ENCODE results near the gene GORASP1.

GORASP1 gene

DNA sequence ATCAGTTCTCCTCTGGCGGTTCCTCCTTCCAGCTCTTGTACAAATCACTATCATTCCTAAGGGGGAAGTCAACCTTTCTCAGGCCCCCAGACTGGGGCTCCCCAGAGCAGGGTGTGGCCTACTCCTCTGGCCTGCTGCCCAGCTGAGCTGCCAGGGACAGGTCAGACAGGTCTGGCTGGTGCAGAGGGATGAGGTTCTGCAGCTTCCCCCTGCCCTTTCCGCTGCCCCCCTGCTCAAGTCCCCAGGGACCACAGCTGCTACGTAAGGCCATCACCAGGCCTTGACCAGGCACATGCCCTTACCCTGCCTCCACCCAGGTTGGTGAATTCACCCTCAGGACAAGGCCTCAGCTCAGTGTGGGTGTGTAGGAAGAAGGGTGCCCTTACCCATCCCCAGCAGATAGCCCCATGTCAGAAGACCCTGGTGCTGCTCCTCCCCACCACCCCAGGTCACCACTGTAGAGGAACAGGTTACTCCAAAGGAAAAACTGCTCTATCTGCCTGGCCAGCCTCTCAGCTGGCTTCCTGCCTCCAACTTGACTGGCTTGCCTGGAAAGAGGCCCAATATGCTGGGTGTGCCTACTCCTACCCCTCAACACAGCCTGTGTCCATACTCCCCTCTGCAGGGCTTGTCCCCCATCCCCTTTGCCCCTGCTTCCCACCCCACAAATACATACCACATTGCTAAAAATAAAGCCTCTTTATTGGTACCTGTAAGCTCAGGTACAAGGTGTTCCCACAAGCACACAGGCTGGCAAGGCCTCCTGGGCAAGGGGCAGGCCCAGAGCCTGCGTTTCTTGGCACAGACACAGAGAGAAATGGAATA is 34.0 kb upstream of the GORASP1 start:
- DNase-seq (ENCODE audit: low spot score), result peak; percentile 37

DNA sequence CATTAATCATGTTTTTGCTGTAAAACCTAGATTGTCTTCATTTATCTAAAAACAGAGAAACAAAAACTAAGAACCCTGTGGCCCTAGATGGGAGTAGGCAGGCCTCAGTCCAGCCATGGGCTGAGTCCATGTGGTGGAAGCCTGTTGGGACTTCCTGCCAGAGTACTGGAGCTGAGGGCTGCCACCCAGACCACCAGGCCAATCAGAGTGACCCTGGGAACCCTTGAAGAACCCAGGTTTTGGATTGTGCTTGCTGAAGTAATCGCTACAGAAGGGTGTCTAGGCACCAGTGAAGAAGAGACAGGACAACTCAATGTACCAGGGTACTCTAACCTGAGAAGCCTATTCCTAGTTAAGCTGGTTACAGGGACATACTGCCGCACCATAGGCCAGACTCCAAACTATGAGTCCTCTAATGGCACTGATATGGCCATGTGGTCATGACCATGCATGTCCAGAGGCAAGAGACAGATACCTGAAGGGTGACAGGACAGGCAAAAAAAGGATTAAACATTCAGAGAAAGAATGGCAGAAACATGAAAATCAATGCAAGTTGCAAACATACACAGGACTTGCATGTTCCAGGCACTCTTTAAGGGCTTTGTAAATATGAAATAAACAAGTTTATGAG is 33.0 kb upstream of the GORASP1 start:
- no peak for DNase-seq (ENCODE audit: low spot score)

DNA sequence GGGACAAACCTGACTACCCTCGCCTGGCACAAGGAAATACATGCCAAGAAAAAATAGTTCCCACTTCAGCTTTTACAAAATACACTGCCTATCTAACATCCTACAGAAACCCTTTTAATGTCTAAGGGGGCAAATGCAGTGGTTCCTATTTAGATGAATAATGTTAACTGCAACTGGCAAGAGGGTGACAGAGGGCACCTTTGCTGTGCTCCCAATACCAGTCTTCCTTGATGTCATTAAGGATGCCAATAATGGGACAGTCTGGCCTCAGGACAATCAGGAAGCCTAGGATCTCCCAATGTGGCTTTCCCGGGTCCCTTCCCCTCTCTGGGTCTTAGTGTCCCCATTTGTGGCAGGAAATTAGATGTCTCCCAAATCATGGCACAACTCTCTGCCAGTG is 32.0 kb upstream of the GORASP1 start:
- DNase-seq (ENCODE audit: low spot score), result no peak

DNA sequence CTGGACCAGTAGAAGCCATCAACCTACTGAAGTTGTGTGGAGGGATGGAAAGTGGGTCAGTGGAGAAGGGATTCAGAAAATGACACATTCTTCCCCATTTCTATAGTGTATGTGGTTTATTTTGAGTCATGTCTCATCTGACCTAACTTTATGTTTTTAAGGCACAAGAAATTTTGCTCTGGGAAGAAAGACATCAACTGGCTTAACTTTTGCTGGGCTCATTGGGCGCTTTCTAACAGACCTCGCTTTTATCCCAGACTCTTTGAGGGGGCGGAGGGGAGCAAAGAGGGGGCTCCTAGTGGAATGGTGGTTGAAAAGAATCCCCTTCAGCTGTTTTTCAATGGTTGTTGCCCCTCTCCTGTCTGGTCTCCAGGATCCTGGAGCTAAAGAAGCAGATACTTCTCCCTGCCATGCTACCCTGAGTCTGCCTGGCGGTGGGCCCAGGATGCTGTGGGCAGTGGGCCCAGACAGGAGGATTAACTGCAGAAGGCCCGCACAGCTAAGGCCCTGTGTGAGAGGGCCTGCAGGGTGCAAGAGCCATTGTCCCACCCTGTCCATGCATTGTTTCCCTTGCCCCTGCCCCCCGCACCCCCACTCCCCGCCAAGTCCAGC is 31.5 kb upstream of the GORASP1 start:
- DNase-seq (ENCODE audit: low spot score), result no peak

DNA sequence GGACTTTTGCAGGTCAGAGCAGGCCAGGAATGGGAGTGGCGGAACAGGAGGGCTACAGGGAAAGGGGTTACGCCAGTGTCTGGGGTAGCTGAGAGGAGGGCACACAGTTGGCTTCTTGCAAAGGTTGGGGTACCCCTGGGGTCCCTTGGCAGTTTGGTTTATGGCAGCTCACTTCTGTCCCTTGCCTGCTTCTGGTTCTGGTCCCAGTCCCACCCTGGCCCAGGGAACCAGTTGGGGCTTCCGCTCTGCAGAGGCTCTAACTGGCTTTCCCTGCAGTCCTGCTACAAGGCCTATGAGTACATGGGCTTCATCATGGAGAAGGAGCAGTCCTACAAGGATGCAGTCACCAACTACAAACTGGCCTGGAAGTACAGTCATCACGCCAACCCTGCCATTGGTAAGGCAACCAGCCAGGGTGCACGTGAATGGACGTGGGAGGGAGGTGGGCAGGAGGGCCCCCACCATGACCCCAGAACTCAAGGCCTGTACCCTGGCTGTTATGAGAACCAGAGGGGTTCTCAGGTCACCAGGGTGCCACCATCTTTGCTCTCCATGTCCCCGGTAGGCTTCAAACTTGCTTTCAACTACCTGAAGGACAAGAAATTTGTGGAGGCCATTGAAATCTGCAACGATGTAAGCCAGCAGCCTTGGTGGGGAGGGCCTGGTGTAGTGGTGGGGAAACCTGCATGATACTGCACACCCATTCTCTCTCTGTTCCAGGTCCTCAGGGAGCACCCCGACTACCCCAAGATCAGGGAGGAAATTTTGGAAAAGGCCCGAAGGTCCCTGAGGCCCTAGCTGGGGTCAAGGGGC is 30.8 kb upstream of the GORASP1 start:
- DNase-seq (ENCODE audit: low spot score), result no peak

DNA sequence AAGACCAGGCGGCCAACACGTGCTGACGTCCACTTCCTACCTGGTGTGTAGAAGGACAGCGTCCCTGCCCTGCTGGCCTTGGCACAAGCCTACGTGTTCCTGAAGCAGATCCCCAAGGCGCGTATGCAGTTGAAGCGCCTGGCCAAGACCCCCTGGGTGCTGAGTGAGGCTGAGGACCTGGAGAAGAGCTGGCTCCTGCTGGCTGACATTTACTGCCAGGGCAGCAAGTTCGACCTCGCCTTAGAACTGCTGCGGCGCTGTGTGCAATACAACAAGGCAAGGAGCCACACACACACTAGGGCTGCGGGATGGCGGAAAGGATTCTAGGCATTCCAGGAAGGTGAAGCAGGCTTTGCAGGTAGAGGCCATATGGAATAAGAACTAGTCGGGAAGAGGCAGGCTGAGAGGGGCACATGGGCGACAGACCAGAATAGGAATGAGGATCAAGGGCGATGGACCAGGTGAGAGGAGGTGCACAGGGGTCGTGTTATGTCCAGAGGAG is 30.1 kb upstream of the GORASP1 start:
- no peak for DNase-seq (ENCODE audit: low spot score)

DNA sequence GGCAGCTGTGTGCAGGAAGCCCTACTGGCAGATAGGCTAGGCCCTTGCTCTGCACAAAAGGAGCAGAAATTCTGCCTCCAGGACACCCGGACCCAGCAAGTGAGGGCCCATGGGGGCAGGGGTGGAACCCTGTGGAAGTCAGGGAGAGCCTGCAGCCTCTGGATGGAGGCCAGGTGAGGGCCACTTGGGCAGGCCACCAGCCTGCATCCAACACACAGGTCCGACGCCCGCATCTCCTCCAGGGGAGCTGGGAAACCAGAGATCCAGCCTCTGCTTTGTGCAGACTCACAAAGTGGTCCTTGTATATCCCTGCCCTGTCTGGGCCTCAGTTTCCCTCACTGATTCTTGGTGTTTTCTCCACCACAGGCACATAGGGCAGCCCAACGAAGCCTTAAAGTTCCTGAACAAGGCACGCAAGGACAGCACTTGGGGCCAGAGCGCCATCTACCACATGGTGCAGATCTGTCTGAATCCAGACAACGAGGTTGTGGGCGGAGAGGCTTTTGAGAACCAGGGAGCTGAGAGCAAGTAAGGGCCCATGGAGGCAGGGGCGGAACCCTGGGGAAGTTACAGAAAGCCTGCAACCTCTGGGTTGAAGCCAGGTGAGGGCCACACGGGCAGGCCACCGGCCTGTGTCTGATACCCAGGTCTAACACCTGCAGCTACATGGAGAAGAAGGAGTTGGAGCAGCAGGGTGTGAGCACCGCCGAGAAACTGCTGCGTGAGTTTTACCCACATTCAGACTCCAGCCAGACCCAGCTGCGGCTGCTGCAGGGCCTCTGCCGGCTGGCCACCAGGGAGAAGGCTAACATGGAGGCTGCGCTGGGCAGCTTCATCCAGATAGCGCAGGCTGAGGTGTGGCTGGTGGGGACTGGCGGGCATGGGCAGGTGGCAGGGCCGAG is 29.4 kb upstream of the GORASP1 start:
- DNase-seq (ENCODE audit: low spot score), result no peak

DNA sequence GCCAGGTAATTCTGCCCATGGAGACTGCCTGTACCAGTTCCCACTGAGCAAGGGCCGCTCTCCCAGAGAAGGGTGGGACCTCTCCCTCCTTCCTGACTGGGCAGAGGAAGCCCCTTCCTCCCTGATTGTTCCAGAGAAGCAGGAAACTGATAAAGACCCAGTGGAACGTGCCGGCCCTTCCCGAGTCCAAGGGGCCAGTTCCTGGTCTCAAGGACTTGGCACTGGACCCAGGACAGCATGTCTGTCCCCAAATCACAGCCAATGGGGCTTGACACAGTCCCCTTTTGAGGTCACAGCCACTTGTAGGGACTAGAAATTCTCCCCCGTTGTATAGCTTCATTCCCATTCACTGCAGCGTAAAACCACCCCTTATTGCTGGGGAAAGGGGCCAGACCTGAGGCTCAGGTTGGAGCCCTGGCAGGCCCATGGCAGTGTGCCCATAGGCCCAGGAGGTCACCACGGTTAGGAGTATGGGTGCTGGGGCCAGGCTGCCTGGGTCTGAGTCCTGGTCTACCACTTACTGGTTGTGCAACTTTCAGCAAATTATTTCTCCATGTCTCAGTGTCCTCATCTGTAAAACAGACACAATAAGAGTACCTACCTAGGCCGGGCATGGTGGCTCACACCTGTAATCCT is 27.9 kb upstream of the GORASP1 start:
- DNase-seq (ENCODE audit: low spot score), result no peak

DNA sequence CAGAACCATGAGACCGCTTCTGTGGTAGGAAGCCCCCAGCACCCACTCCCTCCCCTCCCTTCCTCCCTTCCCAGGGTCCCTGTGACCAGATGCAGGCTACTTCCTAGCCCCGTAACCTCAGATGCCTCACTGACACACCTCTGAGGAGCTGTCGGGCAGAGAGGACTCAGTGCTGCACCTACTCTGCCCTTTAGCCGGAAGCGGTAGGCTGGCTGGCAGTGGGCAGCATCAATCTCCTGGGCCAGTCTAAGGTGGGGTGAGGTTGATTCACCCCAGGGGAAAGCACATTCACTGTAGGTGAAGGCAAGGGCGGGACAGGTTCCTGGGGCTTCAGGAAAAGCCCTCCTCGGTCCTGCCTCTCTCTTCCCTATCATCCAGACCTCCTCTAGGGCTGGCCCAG is 26.9 kb upstream of the GORASP1 start:
- no peak for DNase-seq (ENCODE audit: low spot score)

DNA sequence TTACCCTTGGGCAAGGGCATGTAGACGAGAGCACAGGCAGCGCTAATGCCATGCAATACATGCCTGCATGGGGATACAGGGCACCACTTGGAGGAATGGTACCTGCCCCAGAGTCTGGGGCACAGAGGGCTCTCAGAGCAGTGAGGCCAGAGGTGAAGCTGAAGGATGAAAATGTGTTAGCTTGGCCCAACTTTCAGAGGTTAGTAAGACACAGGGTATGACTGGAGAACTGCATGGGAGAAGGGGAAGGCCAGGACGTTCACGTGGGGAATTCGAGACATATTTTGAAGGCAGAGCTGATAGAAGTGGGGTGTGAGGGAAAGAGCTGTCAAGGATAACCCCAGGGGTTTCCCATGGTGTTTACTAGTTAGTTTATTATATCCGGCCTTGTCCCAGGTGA is 26.4 kb upstream of the GORASP1 start:
- no peak for DNase-seq (ENCODE audit: low spot score)

DNA sequence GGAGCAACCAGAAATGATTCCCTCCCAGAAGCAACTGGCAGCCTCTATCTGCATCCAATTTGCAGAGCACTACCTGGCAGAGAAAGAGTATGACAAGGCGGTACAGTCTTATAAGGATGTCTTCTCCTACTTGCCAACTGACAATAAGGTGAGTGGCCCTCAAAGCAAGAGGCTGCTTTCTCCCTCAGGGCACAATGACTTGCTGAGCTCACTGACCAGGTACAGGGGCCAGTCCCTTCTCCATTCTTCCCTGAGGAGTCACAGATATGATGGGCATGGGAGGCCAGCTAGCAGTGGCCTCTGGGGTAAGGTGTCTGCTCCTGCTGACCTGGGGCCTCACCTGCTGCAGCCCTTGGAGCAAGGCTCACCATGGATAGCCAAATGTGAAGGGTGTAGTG is 25.7 kb upstream of the GORASP1 start:
- DNase-seq (ENCODE audit: low spot score), result no peak

DNA sequence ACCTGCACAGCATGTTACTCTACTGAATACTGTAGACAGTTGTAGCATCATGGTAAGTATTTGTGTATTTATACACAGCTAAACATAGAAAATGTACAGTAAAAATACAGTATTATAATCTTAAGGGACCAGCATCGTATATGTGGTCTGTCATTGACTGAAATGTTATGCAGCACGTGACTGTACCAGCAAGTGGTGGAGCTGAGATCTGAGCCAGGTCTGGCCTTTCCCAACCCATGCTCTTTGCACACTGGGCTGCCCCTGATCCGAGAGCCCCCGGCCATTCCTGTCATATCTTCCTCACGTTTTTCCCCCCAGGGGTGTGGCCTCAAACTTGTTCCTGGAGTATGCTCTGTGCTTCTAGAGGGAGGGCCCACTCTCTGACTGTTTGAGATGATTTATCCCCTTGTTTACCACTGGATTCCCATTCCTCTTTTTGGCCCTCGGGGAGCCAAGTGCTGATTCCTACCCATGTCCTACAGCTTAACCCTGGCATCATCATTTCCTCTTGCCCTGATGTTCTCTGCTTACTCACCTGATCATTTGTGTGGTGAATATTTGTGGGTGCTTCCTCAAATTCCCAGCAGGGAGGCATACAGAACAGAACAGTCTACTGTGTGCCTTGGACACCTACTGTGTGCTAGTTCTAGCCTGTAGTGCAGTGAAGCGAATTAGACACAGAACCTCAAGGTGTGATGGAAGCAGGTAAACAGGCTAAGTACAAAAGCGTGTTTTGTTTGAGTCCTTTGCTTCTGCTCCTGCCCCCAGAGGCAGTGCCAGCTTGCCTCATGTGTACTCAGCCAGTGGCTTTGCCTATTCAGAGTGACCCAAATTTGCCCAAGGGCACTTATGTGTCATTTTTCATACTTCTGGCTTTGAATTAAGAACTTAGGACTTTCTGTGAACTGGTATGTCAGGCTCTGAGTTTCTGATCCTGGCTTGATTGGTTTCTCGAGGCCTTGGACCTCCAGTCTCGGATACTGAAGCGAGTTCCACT is 25.0 kb upstream of the GORASP1 start:
- no peak for DNase-seq (ENCODE audit: low spot score)

DNA sequence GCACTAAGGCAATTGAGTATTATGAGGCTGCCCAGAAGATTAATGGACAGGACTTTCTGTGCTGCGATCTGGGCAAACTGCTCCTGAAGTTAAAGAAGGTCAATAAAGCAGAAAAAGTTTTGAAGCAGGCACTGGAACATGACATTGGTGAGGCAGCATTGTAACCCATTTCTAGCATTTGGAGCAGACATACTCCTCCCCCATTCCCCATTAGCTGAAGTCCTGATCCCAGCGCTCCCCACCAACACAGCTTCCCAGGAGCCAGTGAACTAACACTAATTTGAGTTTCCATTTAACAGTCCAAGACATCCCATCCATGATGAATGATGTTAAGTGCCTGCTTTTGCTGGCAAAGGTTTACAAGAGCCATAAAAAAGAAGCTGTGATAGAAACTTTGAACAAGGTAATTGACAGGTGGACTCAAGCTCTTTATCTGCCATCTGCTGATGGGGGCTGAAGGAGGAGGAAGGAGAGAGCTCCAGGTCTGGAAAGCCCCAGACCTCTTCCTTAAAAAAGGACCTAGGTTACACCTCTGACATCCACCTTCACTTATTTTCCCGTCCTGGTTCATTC is 23.4 kb upstream of the GORASP1 start:
- DNase-seq (ENCODE audit: low spot score), result no peak

DNA sequence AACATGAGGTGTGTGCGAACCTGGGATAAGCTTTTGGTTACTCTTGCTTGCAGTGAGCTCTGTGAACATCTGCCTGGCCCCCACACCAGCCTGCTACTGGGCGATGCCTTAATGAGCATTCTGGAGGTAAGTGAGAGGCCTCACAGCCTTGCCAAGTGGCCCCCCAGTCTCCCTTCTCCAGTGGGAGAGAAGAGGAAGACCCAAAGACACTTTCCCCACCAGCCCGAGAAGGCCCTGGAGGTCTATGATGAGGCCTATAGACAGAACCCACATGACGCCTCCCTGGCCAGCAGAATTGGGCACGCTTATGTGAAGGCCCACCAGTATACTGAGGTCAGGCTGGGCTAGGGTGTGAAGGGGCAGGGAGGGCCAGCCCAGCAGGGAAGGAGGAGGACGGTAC is 22.6 kb upstream of the GORASP1 start:
- no peak for DNase-seq (ENCODE audit: low spot score)

DNA sequence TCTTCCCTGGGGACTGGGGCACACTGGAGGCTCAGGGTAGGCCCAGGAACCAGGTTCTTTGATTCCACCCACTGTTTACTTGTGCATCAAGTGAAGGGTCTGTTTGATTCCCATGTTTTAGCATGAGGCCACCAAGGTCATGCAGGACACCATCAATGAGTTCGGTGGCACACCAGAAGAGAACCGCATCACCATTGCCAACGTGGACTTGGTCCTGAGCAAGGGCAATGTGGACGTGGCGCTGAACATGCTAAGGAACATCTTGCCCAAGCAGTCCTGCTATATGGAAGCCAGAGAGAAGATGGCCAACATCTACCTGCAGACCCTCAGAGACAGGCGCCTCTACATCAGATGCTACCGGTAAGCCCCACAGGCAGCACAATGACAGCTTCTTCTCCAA is 21.5 kb upstream of the GORASP1 start:
- DNase-seq (ENCODE audit: low spot score), result no peak

DNA sequence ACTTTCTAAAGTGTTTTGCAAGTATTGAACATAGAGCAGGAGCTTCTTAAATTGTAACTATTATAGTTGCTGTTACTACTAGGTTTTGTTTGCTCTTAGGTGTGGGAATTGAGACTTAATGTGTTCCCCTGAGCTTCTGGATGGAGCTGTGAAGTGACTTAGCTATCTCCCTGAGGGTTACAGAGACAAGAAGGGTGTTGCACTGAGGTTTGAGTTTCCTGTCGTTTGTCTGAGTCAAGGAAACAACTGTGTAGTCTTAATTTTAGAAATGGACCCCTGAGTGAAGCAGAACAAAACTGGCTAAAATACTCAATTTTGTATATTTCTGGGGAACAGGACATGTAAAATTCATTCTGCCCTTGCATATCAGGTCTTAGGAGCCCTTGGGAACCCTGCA is 20.5 kb upstream of the GORASP1 start:
- DNase-seq (ENCODE audit: low spot score), result no peak

DNA sequence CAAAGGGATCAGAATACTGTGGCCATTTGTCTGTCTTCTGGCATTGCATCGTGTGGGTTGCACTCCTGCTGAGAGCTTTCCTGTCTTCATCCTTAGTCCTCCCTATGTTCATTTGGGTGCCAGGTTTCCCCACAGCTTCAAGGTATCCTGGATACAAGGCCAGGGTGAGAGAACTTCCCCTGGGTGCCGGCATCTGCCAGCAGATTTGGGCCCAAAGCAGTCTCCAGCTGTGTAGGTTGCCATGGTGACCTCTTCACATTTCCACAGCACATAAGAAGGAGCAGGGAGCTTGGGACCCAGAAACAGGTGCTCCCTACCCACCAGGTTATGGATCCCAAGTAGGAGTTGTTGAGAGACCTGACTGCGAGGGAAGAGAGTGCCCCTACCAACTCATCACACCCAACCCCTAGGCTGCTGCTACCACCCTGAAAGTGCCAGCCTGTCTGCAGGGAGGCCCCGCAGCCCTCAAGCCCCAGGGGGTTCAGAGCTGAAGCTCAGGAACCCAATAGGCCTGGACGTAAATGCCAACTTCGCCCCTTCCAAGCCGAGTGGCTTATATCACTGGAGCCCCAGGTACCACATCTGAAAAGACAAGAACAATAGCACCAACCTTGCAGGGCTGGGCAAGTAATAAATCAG is 20.0 kb upstream of the GORASP1 start:
- DNase-seq (ENCODE audit: low spot score), result no peak

DNA sequence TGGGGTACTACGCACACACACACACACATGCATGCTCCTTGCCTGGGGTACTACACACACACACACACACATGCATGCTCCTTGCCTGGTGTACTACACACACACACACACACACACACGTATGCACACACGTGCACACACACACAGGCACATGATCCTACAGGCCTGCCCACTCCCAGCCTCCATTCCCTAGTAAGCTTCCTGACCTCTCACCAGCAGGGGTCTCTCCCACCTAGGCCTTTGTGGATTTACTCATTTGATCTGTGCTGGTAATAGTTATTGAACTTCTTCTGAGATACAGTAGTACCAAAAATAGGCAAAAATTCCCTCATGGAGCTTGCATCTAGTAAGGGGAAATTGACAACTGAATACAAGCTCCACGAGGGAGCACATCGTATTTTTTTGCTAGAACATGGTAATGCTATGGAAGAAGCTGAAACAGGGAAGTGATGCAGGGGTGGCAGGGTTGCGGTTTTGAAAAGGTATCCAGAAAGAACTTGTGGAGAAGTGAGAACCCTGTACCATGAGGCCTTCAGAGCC is 19.2 kb upstream of the GORASP1 start:
- peak; percentile 65 for DNase-seq (ENCODE audit: low spot score)
